A549 (cell line): ENCODE results near the gene INTS13. TPM values are rescaled to one million over a fixed set of nuclear protein-coding genes. Genes with fewer than 3 reads are reported as not detected.

Experiments used
- ATAC-seq, 2 experiments: fragments of 200-7000 bp in 1 of 2; fragments of >200 bp in 1 of 2; cut with Nextera tagmentation in 1 of 2; cut with Tn5 transposase in 1 of 2; 3 replicates each; pipeline versions ENCODE4 v1.8.0 to v1.9.1; 2018 to 2020; ENCODE audit warnings: mild to moderate bottlenecking in 1 of 2, moderate library complexity in 1 of 2
- CTCF ChIA-PET: fragments of 300-600 bp; sonication (Branson Sonifier 250); formaldehyde crosslinking; extraction: SDS; loops from one replicate; lab custom pipeline; 2021; ENCODE audit warnings: antibody characterized with exemption, inconsistent platforms; lab: Yijun Ruan, JAX
- POLR2A ChIA-PET: fragments of 350-600 bp; formaldehyde crosslinking; extraction: SDS; loops from one replicate; lab custom pipeline; 2021; ENCODE audit warnings: antibody characterized with exemption, inconsistent platforms; lab: Yijun Ruan, JAX
- DNase-seq, 2 experiments: peaks; one replicate each; pipeline versions ENCODE4 v3.0.0 to v3.0.0-alpha.2; 2011 to 2016; ENCODE audit warnings: low read depth in 1 of 2, low spot score in 1 of 2
- FAIRE-seq: peaks from 2 replicates; lab custom pipeline; 2011; peaks lifted over from hg19 to GRCh38; lab: Jason Lieb, UNC
- H3K27ac ChIP-seq, 2 experiments: fragments of >200 bp; sonication (Bioruptor Twin); formaldehyde crosslinking; 3 replicates each; pipeline ENCODE4 v1.5.1; 2016 to 2017
- H3K4me1 ChIP-seq: fragments of >200 bp; sonication (Bioruptor Twin); formaldehyde crosslinking; 3 replicates; pipeline ENCODE4 v1.6.1; 2016
- H3K4me2 ChIP-seq: fragments of >200 bp; sonication (Bioruptor Twin); formaldehyde crosslinking; 3 replicates; pipeline ENCODE4 v1.6.1; 2016
- H3K4me3 ChIP-seq: fragments of >200 bp; sonication (Bioruptor Twin); formaldehyde crosslinking; 3 replicates; pipeline ENCODE4 v1.5.1; 2016
- H3K9me3 ChIP-seq: fragments of >200 bp; sonication (Bioruptor Twin); formaldehyde crosslinking; 3 replicates; pipeline ENCODE4 v1.6.1; 2016
- BCL3 ChIP-seq: fragments of >200 bp; sonication (Bioruptor Twin); formaldehyde crosslinking; IDR thresholded peaks from 3 replicates; pipeline ENCODE4 v1.6.1; 2016
- E2F6 ChIP-seq: IDR thresholded peaks from 2 replicates; pipeline ENCODE4 v1.6.1; 2012; ENCODE audit warnings: low read depth, borderline replicate concordance
- FOSB ChIP-seq: fragments of 250-450 bp; sonication (Bioruptor Pico); IDR thresholded peaks from 2 replicates; pipeline ENCODE4 v1.5.0; 2020; ENCODE audit warnings: mild to moderate bottlenecking, moderate library complexity
- FOSL2 ChIP-seq, 2 experiments: fragments of 450-650 bp in 1 of 2; fragments of >200 bp in 1 of 2; sonication (Bioruptor Twin) in 1 of 2; formaldehyde crosslinking; IDR thresholded peaks; 2 replicates each; pipeline versions ENCODE4 v1.5.0 to v1.6.1; 2016 to 2020; ENCODE audit warnings: mild to moderate bottlenecking in 1 of 2, moderate library complexity in 1 of 2
- FOXS1 ChIP-seq: fragments of 250-450 bp; sonication (Bioruptor Pico); IDR thresholded peaks from 2 replicates; pipeline ENCODE4 v1.5.0; 2020; ENCODE audit warnings: mild to moderate bottlenecking, moderate library complexity
- GATA3 ChIP-seq: IDR thresholded peaks from 2 replicates; pipeline ENCODE4 v1.6.1; 2012; ENCODE audit warnings: borderline replicate concordance
- HEYL ChIP-seq: fragments of 250-450 bp; sonication (Bioruptor Pico); IDR thresholded peaks from 2 replicates; pipeline ENCODE4 v1.8.0; 2021; ENCODE audit warnings: mild to moderate bottlenecking, moderate library complexity
- HOXB5 ChIP-seq: fragments of 250-450 bp; sonication (Bioruptor Pico); IDR thresholded peaks from 2 replicates; pipeline ENCODE4 v1.5.0; 2020; ENCODE audit warnings: mild to moderate bottlenecking, moderate library complexity
- PBX3 ChIP-seq: IDR thresholded peaks from 2 replicates; pipeline ENCODE4 v1.6.1; 2012
- POLR2A ChIP-seq: IDR thresholded peaks from 2 replicates; pipeline ENCODE4 v1.6.1; 2012; ENCODE audit warnings: mild to moderate bottlenecking, low read length
- RAD21 ChIP-seq, 2 experiments: fragments of >200 bp in 1 of 2; sonication (Bioruptor Twin) in 1 of 2; formaldehyde crosslinking in 1 of 2; IDR thresholded peaks in 1 of 2; conservative IDR thresholded peaks in 1 of 2; 2 replicates in 1 of 2; 3 replicates in 1 of 2; pipeline ENCODE4 v1.6.1; 2012 to 2018; ENCODE audit warnings: inconsistent platforms in 1 of 2
- RCOR1 ChIP-seq: fragments of 150-350 bp; IDR thresholded peaks from 2 replicates; pipeline ENCODE4 v1.6.1; 2014; ENCODE audit warnings: antibody characterized with exemption, low read length, low read depth
- RFX5 ChIP-seq: fragments of 450-650 bp; IDR thresholded peaks from 2 replicates; pipeline ENCODE4 v1.7.1; 2014; ENCODE audit warnings: antibody characterized with exemption, mild to moderate bottlenecking, moderate library complexity
- SMC3 ChIP-seq: fragments of >200 bp; sonication (Bioruptor Twin); formaldehyde crosslinking; IDR thresholded peaks from 3 replicates; pipeline ENCODE4 v1.6.1; 2018; ENCODE audit warnings: inconsistent platforms
- ZFP36 ChIP-seq: fragments of 450-650 bp; IDR thresholded peaks from 2 replicates; pipeline ENCODE4 v1.6.1; 2014; ENCODE audit warnings: borderline replicate concordance; ENCODE audit not compliant: partially characterized antibody
- ZSCAN20 ChIP-seq: fragments of 250-450 bp; sonication (Bioruptor Pico); IDR thresholded peaks from 2 replicates; pipeline ENCODE4 v1.8.0; 2022; ENCODE audit warnings: mild to moderate bottlenecking, moderate library complexity
- WGBS: methylation state at CpG from one replicate; pipeline ENCODE4 v1.1.6; 2017; ENCODE audit errors: missing lambda C conversion rate; 5-methylcytosine and 5-hydroxymethylcytosine counted together
- polyA plus RNA-seq, 4 experiments: library from polyadenylated mRNA; depleted of rRNA in 3 of 4; stranded (reverse); fragments of >200 nt; fragmentation: RNase III in 1 of 4; extraction: RNeasy Plus Mini Kit Qiagen cat#74134 plus additional on column Dnase treatment in 1 of 4; gene quantifications; 2 replicates in 3 of 4; 3 replicates in 1 of 4; pipeline ENCODE4 v1.2.3, GENCODE V29; 2011 to 2017
- TF ChIP-seq, protein P1 (sequence below): fragments of >200 bp; sonication (Bioruptor Twin); formaldehyde crosslinking; IDR thresholded peaks from 3 replicates; pipeline ENCODE4 v1.5.1; 2016
- TF ChIP-seq, protein P2 (sequence below): fragments of >200 bp; sonication (Bioruptor Twin); formaldehyde crosslinking; IDR thresholded peaks from 2 replicates; pipeline ENCODE4 v1.6.1; 2016

The INTS13 gene
- polyA plus RNA-seq, 2 of the 4 experiments (the other 2 are of a cell fraction) = 34.9 to 71.7 TPM

GRCh38 chr12:26880625-26881024 lies 57.2 kb downstream of the INTS13 start:
- no peak overlapping the region for H3K27ac ChIP-seq
- no peaks in the 10 kb centered on the region for H3K4me1 ChIP-seq
- ChIA-PET CTCF (interaction anchor here (1.2 to 1.6 kb wide), 3 partner anchors 26 to 425 kb away, joined by 3 read pairs; no protein-coding TSS in a partner anchor), POLR2A (no interaction called here)
- DNase-seq (no peak), ATAC-seq (no peak), FAIRE-seq (no peak)
- H3K4me2 ChIP-seq = no peak overlapping the region
- H3K9me3 ChIP-seq = peaks cover 3% of the 10 kb centered on the region; the same call in 1 of the 3 replicates
- WGBS = 86% methylated on average over 2 of the region's 2 CpGs
- no peak overlapping the region for H3K4me3 ChIP-seq
- TF ChIP-seq BCL3 (no peak), RAD21 (conservative IDR thresholded peaks at IDR 0.05 in 1 of 2, IDR thresholded peaks at IDR 0.05 in 1 of 2) (no peak), HEYL (CRISPR knock-in tag) (no peak), RFX5 (no peak), FOSB (no peak), SMC3 (no peak), POLR2A (no peak), HOXB5 (CRISPR knock-in tag) (no peak), PBX3 (no peak), ZFP36 (no peak), ZSCAN20 (CRISPR knock-in tag) (no peak)
- TF ChIP-seq, protein P1, sequence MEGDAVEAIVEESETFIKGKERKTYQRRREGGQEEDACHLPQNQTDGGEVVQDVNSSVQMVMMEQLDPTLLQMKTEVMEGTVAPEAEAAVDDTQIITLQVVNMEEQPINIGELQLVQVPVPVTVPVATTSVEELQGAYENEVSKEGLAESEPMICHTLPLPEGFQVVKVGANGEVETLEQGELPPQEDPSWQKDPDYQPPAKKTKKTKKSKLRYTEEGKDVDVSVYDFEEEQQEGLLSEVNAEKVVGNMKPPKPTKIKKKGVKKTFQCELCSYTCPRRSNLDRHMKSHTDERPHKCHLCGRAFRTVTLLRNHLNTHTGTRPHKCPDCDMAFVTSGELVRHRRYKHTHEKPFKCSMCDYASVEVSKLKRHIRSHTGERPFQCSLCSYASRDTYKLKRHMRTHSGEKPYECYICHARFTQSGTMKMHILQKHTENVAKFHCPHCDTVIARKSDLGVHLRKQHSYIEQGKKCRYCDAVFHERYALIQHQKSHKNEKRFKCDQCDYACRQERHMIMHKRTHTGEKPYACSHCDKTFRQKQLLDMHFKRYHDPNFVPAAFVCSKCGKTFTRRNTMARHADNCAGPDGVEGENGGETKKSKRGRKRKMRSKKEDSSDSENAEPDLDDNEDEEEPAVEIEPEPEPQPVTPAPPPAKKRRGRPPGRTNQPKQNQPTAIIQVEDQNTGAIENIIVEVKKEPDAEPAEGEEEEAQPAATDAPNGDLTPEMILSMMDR = no peak
- TF ChIP-seq, protein P2, sequence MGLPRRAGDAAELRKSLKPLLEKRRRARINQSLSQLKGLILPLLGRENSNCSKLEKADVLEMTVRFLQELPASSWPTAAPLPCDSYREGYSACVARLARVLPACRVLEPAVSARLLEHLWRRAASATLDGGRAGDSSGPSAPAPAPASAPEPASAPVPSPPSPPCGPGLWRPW = no peak

- Histone ChIP-seq H3K4me2 (no peak overlapping the region), H3K27ac (no peak overlapping the region), H3K9me3 (peaks cover 1% of the 10 kb centered on the region; the same call in 1 of the 3 replicates), H3K4me3 (no peak overlapping the region), H3K4me1 (no peaks in the 10 kb centered on the region)
- ChIA-PET POLR2A (no interaction called here), CTCF (interaction anchor here (0.8 to 2.3 kb wide), 6 partner anchors 9 to 1112 kb away, joined by 3 to 12 read pairs (median 4); partner anchors contain the start of gene ITPR2)
- FAIRE-seq (no peak), DNase-seq (no peak), ATAC-seq (no peak)
- TF ChIP-seq GATA3 (no peak), RCOR1 (no peak), E2F6 (no peak), FOXS1 (no peak), PBX3 (no peak), FOSL2 (IDR thresholded peaks at IDR 0.05) (no peak), FOSL2 (CRISPR knock-in tag; IDR thresholded peaks at IDR 0.05) (no peak), FOSB (no peak)
- 59% methylated on average over 6 of the region's 6 CpGs for WGBS
Measured at GRCh38 chr12:26878661-26879119, 59.1 kb downstream of the INTS13 start.
